Measurements from ENCODE around the gene CD3G.

GRCh38 chr11:118320515-118320914 is 23.6 kb upstream of the CD3G start:
- TF ChIP-seq EZH2phosphoT487 (IDR thresholded peaks at IDR 0.05) (no peak), CTCF (IDR thresholded peaks at IDR 0.05) (no peak), EZH2 (IDR thresholded peaks at IDR 0.05) (no peak)
